GM13977 (cell line): ENCODE results near the gene GDF7.
A peak's percentile ranks its signal among the peaks of the same experiment; 100 is the strongest.

Source experiments
- DNase-seq: peaks from one replicate; pipeline ENCODE4 v3.0.0; 2012; ENCODE audit warnings: low spot score
- CTCF ChIP-seq: IDR thresholded peaks from 2 replicates; pipeline ENCODE4 v1.5.1; 2012; ENCODE audit warnings: mild to moderate bottlenecking, control low read depth; ENCODE audit not compliant: insufficient read depth; ENCODE audit errors: extremely low read depth, missing control alignments
- in situ Hi-C: fragments of 300-500 bp; cut with MboI; formaldehyde crosslinking; loops from one replicate; pipeline ENCODE4 v1.12.0; 2022; ENCODE audit warnings: low sequenced_read_pairs, low pct_unique_long_range_greater_than_20kb, mixed read lengths, inconsistent platforms; ENCODE audit not compliant: unreplicated experiment

Gene GDF7

GRCh38 chr2:20650877-20651730 lies 15.8 kb upstream of the GDF7 start, which contains the start of gene HS1BP3:
TSS of gene HS1BP3 (minus strand) at chr2:20651098. CDS start at chr2:20651063, 35 bp downstream.
- peak; percentile 98 for DNase-seq
- TF ChIP-seq CTCF = peak; percentile 97
- in situ Hi-C loops = no loop called here

- no peak for TF ChIP-seq CTCF
- in situ Hi-C loops = no loop called here
- DNase-seq = no peak
Observed at GRCh38 chr2:20651731-20652099, 15.2 kb upstream of the GDF7 start.

GRCh38 chr2:20652141-20652540 lies 14.8 kb upstream of the GDF7 start:
- TF ChIP-seq CTCF = no peak
- in situ Hi-C loops = no loop called here
- no peak for DNase-seq

- in situ Hi-C loops = no loop called here
- TF ChIP-seq CTCF = no peak
- no peak for DNase-seq
Observed at GRCh38 chr2:20652673-20653575, 14.0 kb upstream of the GDF7 start.

- TF ChIP-seq CTCF = no peak
- no peak for DNase-seq
- in situ Hi-C loops = no loop called here
Observed at GRCh38 chr2:20653695-20654534, 13.0 kb upstream of the GDF7 start.

- in situ Hi-C loops = no loop called here
- no peak for TF ChIP-seq CTCF
- no peak for DNase-seq
Observed at GRCh38 chr2:20654535-20654813, 12.5 kb upstream of the GDF7 start.
